ENCODE measurements around the gene COMTD1. TPM values are rescaled to one million over a fixed set of nuclear protein-coding genes. Genes with fewer than 3 reads are reported as not detected.
A peak's percentile ranks its signal among the peaks of the same experiment; 100 is the strongest.

Gene COMTD1
- total and polyA plus RNA-seq, 2 of the 13 experiments (the other 11 are each of a cell fraction or from before 2014, with no cell fraction given), result 11.8 to 18.4 TPM

- TF ChIP-seq SRSF1 (optimal IDR thresholded peaks at IDR 0.05; ENCODE audit: low read depth, low read length) (no peak), PCBP1 (IDR thresholded peaks at IDR 0.05; ENCODE audit: borderline replicate concordance, low read depth, low read length) (0 out of 2 replicates have a peak, but pooled peaks have one; percentile 56), GFI1 (CRISPR knock-in tag; IDR thresholded peaks at IDR 0.05; ENCODE audit: borderline replicate concordance) (peak; percentile 45; the same call in 1 of the 2 replicates), CENPX (CRISPR knock-in tag; IDR thresholded peaks at IDR 0.05) (no peak), IKZF5 (CRISPR knock-in tag; IDR thresholded peaks at IDR 0.05) (peak; percentile 82), ZKSCAN8 (CRISPR knock-in tag; IDR thresholded peaks at IDR 0.05; ENCODE audit: borderline replicate concordance) (peak; percentile 13; the same call in 1 of the 2 replicates), ZNF776 (CRISPR knock-in tag; IDR thresholded peaks at IDR 0.05) (peak; percentile 87), ATM (IDR thresholded peaks at IDR 0.05; ENCODE audit: borderline replicate concordance) (no peak), ZKSCAN5 (CRISPR knock-in tag; IDR thresholded peaks at IDR 0.05) (no peak), RFX5 (IDR thresholded peaks at IDR 0.05; ENCODE audit: low read depth, low read length) (no peak; the same call in 1 of the 2 replicates), ZBTB7A (CRISPR knock-in tag; IDR thresholded peaks at IDR 0.05) (no peak), THYN1 (CRISPR knock-in tag; IDR thresholded peaks at IDR 0.05; ENCODE audit: borderline replicate concordance, low read depth) (no peak), HDAC2 (CRISPR knock-in tag; IDR thresholded peaks at IDR 0.05) (peak; percentile 51), ZNF564 (CRISPR knock-in tag; IDR thresholded peaks at IDR 0.05) (peak; percentile 45; the same call in 1 of the 2 replicates), MXD1 (CRISPR knock-in tag; IDR thresholded peaks at IDR 0.05) (no peak), ZNF580 (CRISPR knock-in tag; IDR thresholded peaks at IDR 0.05; ENCODE audit: borderline replicate concordance, low read depth) (peak; percentile 93; the same call in 1 of the 2 replicates), HDAC6 (IDR thresholded peaks at IDR 0.05; ENCODE audit: low read depth, low read length) (peak; percentile 91; the same call in 1 of the 2 replicates), ZNF549 (CRISPR knock-in tag; IDR thresholded peaks at IDR 0.05) (no peak), ZNF143 (CRISPR knock-in tag; IDR thresholded peaks at IDR 0.05) (no peak), HDAC1 (CRISPR knock-in tag; IDR thresholded peaks at IDR 0.05) (peak; percentile 85), MBD4 (IDR thresholded peaks at IDR 0.05; ENCODE audit: borderline replicate concordance, low read length) (no peak), ZMAT3 (CRISPR knock-in tag; conservative IDR thresholded peaks at IDR 0.05) (peak; percentile 61; the same call in 1 of the 2 replicates), TP53 (CRISPR knock-in tag; conservative IDR thresholded peaks at IDR 0.05) (0 out of 2 replicates have a peak, but pooled peaks have one; percentile 48), PATZ1 (CRISPR knock-in tag; IDR thresholded peaks at IDR 0.05) (peak; percentile 57), ZNF644 (CRISPR knock-in tag; IDR thresholded peaks at IDR 0.05; ENCODE audit: low read depth) (no peak), MBNL3 (CRISPR knock-in tag; conservative IDR thresholded peaks at IDR 0.05) (no peak), IKZF1 (IDR thresholded peaks at IDR 0.05) (no peak)
Measured at GRCh38 chr10:75210282-75211006, 25.3 kb downstream of the COMTD1 start, which contains the start of gene VDAC2 (continued).
